Endodermal cell (in vitro differentiated cells): ENCODE data around the gene TMEM61. TPM values are rescaled to one million over a fixed set of nuclear protein-coding genes. Genes with fewer than 3 reads are reported as not detected.

Source experiments
- DNase-seq: peaks from one replicate; pipeline ENCODE4 v3.0.0-alpha.2; 2017
- H3K27ac ChIP-seq: 2 replicates; pipeline ENCODE4 v1.5.1; 2013; ENCODE audit warnings: mild to moderate bottlenecking, low read depth, low read length, moderate library complexity
- H3K27me3 ChIP-seq: 2 replicates; pipeline ENCODE4 v1.6.1; 2013; ENCODE audit warnings: mild to moderate bottlenecking, low read length, moderate library complexity; ENCODE audit not compliant: insufficient read depth, control insufficient read depth, poor library complexity, severe bottlenecking
- H3K36me3 ChIP-seq: 2 replicates; pipeline ENCODE4 v1.7.0; 2013; ENCODE audit warnings: mild to moderate bottlenecking, low read length, moderate library complexity; ENCODE audit not compliant: control insufficient read depth, insufficient read depth
- H3K4me1 ChIP-seq: one replicate; pipeline ENCODE4 v1.7.0; 2013; ENCODE audit warnings: low read length; ENCODE audit not compliant: control insufficient read depth, insufficient read depth
- H3K4me3 ChIP-seq: 2 replicates; pipeline ENCODE4 v1.5.1; 2013; ENCODE audit warnings: mild to moderate bottlenecking, low read length, moderate library complexity
- H3K9ac ChIP-seq: 2 replicates; pipeline ENCODE4 v1.6.1; 2013; ENCODE audit warnings: mild to moderate bottlenecking, low read length, moderate library complexity; ENCODE audit not compliant: poor library complexity, severe bottlenecking; ENCODE audit errors: extremely low read depth
- H3K9me3 ChIP-seq: 2 replicates; pipeline ENCODE4 v1.6.1; 2013; ENCODE audit warnings: mild to moderate bottlenecking, low read length, moderate library complexity; ENCODE audit not compliant: control insufficient read depth
- H3K27ac Mint-ChIP-seq: 2 replicates; pipeline ENCODE4 v1.8.0; 2020; ENCODE audit warnings: mixed read lengths
- H3K27me3 Mint-ChIP-seq: 2 replicates; pipeline ENCODE4 v1.8.0; 2021; ENCODE audit warnings: mild to moderate bottlenecking, mixed read lengths; ENCODE audit not compliant: insufficient read depth
- H3K36me3 Mint-ChIP-seq: 2 replicates; pipeline ENCODE4 v1.8.0; 2020; ENCODE audit warnings: low read depth, mixed read lengths
- H3K4me1 Mint-ChIP-seq: 2 replicates; pipeline ENCODE4 v1.8.0; 2020; ENCODE audit warnings: mixed read lengths
- H3K4me3 Mint-ChIP-seq: 2 replicates; pipeline ENCODE4 v1.8.0; 2020; ENCODE audit warnings: mild to moderate bottlenecking, moderate library complexity, mixed read lengths
- H3K9me3 Mint-ChIP-seq: 2 replicates; pipeline ENCODE4 v1.8.0; 2020; ENCODE audit warnings: mild to moderate bottlenecking, mixed read lengths
- CTCF ChIP-seq: fragments of 200-600 bp; sonication (generic); conservative IDR thresholded peaks from 2 replicates; pipeline ENCODE4 v1.5.0; 2021; ENCODE audit warnings: antibody characterized with exemption, mild to moderate bottlenecking
- WGBS, 2 experiments: methylation state at CpG; one replicate each; pipeline versions ENCODE4 v1.1.5 to v1.1.7; 2013; ENCODE audit warnings: missing lambda C conversion rate in 2 of 2, mixed read lengths in 1 of 2; ENCODE audit not compliant: insufficient coverage in 1 of 2, insufficient read length in 1 of 2; 5-methylcytosine and 5-hydroxymethylcytosine counted together
- total RNA-seq, 2 donors: library from RNA; stranded (reverse); fragmentation: NEBNext Ultra II Directional in 1 of 2; extraction: Animal tissue kit (Norgen Biotek cat#: 25700) in 1 of 2; gene quantifications; 2 replicates in 1 of 2; 3 replicates in 1 of 2; pipeline ENCODE4 v1.2.1, GENCODE V29; 2021

The TMEM61 gene
- total RNA-seq, 2 donors from 2014 or later = not detected

DNA sequence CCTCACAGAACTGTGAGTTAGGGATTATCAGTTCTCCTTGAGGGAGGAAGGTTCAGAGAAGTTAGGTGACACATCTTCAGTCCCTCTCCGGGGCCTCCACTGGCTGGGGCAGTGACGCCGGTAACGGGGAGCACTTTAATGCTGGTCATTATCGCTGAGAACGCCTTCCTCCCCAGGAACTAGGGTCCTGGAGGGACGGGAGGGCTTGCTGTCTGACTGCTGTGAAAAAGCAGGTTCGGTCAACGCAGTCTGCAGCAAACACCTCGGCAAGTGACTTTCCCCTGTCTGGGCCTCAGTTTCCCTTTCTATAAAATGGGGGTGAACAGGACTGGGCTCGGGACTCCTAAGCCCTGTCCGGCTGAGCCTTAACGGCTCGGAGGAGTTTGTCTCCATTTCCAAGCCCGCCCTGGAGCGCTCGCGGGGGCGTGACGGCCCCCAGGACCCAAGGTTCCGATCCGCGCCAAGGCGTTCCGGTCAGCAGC lies 341 bp upstream of the TMEM61 start:
- Histone ChIP-seq H3K27ac (no peak overlapping the region), H3K4me1 (no peaks in the 10 kb centered on the region)
- peak overlapping the region; percentile 47 for H3K4me3 Mint-ChIP-seq

DNA sequence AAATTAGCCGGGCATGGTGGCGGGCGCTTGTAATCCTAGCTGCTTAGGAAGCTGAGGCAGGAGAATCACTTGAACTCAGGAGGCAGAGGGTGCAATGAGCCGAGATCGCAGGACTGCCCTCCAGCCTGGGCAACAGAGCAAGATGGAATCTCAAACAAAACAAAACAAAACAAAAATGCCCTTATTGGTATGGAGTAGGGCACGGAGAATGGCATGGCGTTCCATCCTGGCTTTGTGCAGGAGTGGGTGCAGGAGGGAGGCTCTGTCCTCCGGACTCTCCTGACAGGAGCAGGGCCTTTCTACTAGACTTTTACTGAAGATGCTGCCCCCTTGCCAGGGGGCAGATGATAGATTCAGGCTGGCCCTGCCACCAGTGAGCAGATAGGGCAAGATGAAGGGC lies 1.0 kb downstream of the TMEM61 start:
- peaks cover 36% of the 10 kb centered on the region for H3K27me3 ChIP-seq
- H3K27ac Mint-ChIP-seq = no peak overlapping the region
- no peaks in the 10 kb centered on the region for H3K36me3 Mint-ChIP-seq
- H3K4me3 ChIP-seq = no peak overlapping the region
- peak overlapping the region; percentile 47 for H3K4me3 Mint-ChIP-seq
- H3K9me3 ChIP-seq = no peaks in the 10 kb centered on the region
- no peaks in the 10 kb centered on the region for H3K4me1 ChIP-seq
- H3K27me3 Mint-ChIP-seq = peaks cover 47% of the 10 kb centered on the region
- TF ChIP-seq CTCF = no peak
- H3K36me3 ChIP-seq = no peaks in the 10 kb centered on the region
- H3K4me1 Mint-ChIP-seq = peaks cover 15% of the 10 kb centered on the region
- no peak overlapping the region for H3K27ac ChIP-seq
- WGBS, 2 experiments = 97 to 100% methylated on average over 2 to 8 of the region's 8 CpGs
- no peak for DNase-seq
- no peaks in the 10 kb centered on the region for H3K9me3 Mint-ChIP-seq
- no peak overlapping the region for H3K9ac ChIP-seq

More for the DNA sequence above, 341 bp upstream of the TMEM61 start:
- TF ChIP-seq CTCF = no peak
- peaks cover 36% of the 10 kb centered on the region for H3K27me3 ChIP-seq
- no peaks in the 10 kb centered on the region for H3K9me3 ChIP-seq
- peaks cover 15% of the 10 kb centered on the region for H3K4me1 Mint-ChIP-seq
- no peak for DNase-seq
- no peaks in the 10 kb centered on the region for H3K36me3 ChIP-seq
- no peaks in the 10 kb centered on the region for H3K9me3 Mint-ChIP-seq
- H3K9ac ChIP-seq = no peak overlapping the region
- H3K27me3 Mint-ChIP-seq = peaks cover 50% of the 10 kb centered on the region
- no peaks in the 10 kb centered on the region for H3K36me3 Mint-ChIP-seq
- H3K4me3 ChIP-seq = no peak overlapping the region
- 42 to 67% methylated on average over 11 to 25 of the region's 25 CpGs for WGBS, 2 experiments
- no peak overlapping the region for H3K27ac Mint-ChIP-seq

DNA sequence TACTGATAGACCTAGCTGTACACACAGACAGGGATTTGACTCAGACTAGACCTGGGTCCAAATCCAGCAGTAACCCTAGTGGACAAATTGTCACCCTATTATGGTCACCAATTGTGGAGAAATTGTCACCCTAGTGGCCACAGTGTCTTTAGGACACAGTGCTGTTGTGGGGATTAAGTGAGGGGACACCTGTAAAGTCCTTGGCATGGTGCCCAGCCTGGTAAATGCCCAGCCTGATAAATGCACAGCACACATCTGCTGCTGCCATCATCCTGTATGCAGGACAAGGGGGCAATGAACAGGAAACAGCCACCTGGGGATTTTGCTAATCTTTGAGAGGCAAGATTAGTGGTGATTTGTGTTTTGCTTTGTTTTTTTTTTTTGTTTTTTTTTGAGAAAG lies 2.3 kb downstream of the TMEM61 start:
- Mint-ChIP-seq H3K27ac (no peak overlapping the region), H3K4me1 (peaks cover 14% of the 10 kb centered on the region), H3K4me3 (no peak overlapping the region), H3K27me3 (peaks cover 44% of the 10 kb centered on the region), H3K36me3 (no peaks in the 10 kb centered on the region), H3K9me3 (no peaks in the 10 kb centered on the region)
- H3K9me3 ChIP-seq = no peaks in the 10 kb centered on the region
- no peaks in the 10 kb centered on the region for H3K36me3 ChIP-seq
- H3K4me3 ChIP-seq = no peak overlapping the region
- DNase-seq = peak; percentile 35
- no peak overlapping the region for H3K27ac ChIP-seq
- H3K9ac ChIP-seq = no peak overlapping the region
- peaks cover 36% of the 10 kb centered on the region for H3K27me3 ChIP-seq
- H3K4me1 ChIP-seq = no peaks in the 10 kb centered on the region
- TF ChIP-seq CTCF = peak; percentile 58
